Muscle layer of duodenum (tissue), 2 donors: ENCODE results near the gene RECQL5.

Source experiments
- H3K27ac ChIP-seq: one replicate; pipeline ENCODE4 v1.7.0; 2013; ENCODE audit warnings: mild to moderate bottlenecking, low read length
- H3K27me3 ChIP-seq: one replicate; pipeline ENCODE4 v1.7.0; 2013; ENCODE audit warnings: low read depth, mild to moderate bottlenecking, control low read depth, low read length
- H3K36me3 ChIP-seq, 2 donors: one replicate each; pipeline ENCODE4 v1.7.0; 2013; ENCODE audit warnings: low read length in 2 of 2, control low read depth in 1 of 2, mild to moderate bottlenecking in 1 of 2; ENCODE audit not compliant: insufficient read depth in 2 of 2, control insufficient read depth in 1 of 2
- H3K4me1 ChIP-seq, 2 donors: one replicate each; pipeline ENCODE4 v1.7.0; 2013; ENCODE audit warnings: low read length in 2 of 2, mild to moderate bottlenecking in 2 of 2, control low read depth in 1 of 2, moderate library complexity in 1 of 2; ENCODE audit not compliant: insufficient read depth in 2 of 2, control insufficient read depth in 1 of 2
- H3K4me3 ChIP-seq, 2 donors: one replicate each; pipeline ENCODE4 v1.7.0; 2013; ENCODE audit warnings: low read length in 2 of 2, low read depth in 1 of 2, mild to moderate bottlenecking in 1 of 2
- H3K9me3 ChIP-seq, 2 donors: one replicate each; pipeline ENCODE4 v1.7.0; 2013; ENCODE audit warnings: low read length in 2 of 2, control low read depth in 1 of 2, mild to moderate bottlenecking in 1 of 2; ENCODE audit not compliant: control insufficient read depth in 1 of 2
- donor health status: healthy.

The RECQL5 gene

DNA sequence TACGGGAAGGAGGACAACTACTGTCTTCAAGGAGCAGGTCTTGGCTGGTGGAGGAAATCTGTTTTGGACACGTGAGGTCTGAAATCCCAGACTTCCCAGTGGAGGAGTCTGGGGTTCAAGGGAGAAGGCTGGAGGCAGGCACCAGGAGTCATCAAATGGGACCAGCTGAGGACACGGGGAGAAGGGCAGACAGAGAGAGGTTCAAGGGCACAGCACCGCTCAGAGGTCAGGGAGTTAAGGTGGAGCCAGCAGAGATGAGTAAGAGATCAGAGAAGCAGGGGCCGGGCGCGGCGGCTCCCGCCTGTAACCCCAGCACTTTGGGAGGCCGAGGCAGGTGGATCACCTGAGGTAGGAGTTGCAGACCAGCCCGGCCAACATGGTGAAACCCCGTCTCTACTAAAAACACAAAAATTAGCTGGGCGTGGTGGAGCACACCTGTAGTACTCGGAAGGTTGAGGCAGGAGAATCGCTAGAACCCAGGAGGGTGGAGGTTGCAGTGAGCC, 44.1 kb downstream of the RECQL5 start:
- Histone ChIP-seq H3K4me1 (no peaks in the 10 kb centered on the region), H3K9me3 (no peaks in the 10 kb centered on the region), H3K27me3 (no peaks in the 10 kb centered on the region), H3K36me3 (peaks cover 17 to 79% of the 10 kb centered on the region in 2 donors), H3K27ac (no peak overlapping the region), H3K4me3 (no peak overlapping the region)

- H3K4me1 ChIP-seq: no peaks in the 10 kb centered on the region
- no peaks in the 10 kb centered on the region for H3K27me3 ChIP-seq
- no peaks in the 10 kb centered on the region for H3K9me3 ChIP-seq
- no peak overlapping the region for H3K4me3 ChIP-seq
- H3K27ac ChIP-seq: no peak overlapping the region
- H3K36me3 ChIP-seq: peaks cover 13 to 81% of the 10 kb centered on the region in 2 donors
These were observed 44.9 kb downstream of the RECQL5 start for GRCh38 chr17:75622076-75622475.

GRCh38 chr17:75621489-75621888, 45.5 kb downstream of the RECQL5 start:
- Histone ChIP-seq H3K27me3 (no peaks in the 10 kb centered on the region), H3K4me1 (no peaks in the 10 kb centered on the region), H3K9me3 (no peaks in the 10 kb centered on the region), H3K36me3 (peaks cover 11 to 82% of the 10 kb centered on the region in 2 donors), H3K4me3 (no peak overlapping the region), H3K27ac (no peak overlapping the region)

- no peaks in the 10 kb centered on the region for H3K4me1 ChIP-seq
- H3K27ac ChIP-seq: no peak overlapping the region
- H3K36me3 ChIP-seq: peaks cover 3 to 82% of the 10 kb centered on the region in 2 donors
- H3K9me3 ChIP-seq: no peaks in the 10 kb centered on the region
- no peaks in the 10 kb centered on the region for H3K27me3 ChIP-seq
- H3K4me3 ChIP-seq: no peak overlapping the region
These were observed 47.2 kb downstream of the RECQL5 start for GRCh38 chr17:75619506-75620431.

DNA sequence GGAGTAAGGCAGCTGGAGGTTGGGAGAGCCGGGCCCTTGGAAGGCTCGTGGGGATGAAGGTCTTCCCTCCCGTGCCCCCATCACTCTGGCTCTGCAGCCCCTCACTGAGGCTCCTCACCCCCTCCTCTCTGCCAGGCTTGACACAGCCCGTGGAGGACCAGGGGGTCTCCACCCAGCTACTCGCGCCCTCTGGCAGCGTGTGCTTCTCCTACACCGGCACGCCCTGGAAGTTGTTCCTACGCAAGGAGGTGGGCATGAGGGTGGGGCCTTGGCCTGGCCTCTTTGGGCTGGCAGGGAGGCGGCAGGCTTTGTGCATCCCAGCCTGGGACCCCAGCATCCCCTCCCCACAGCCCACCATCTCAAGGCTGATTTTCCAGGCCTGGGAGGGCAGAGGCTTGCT, 49.3 kb downstream of the RECQL5 start:
- Histone ChIP-seq H3K36me3 (peaks cover 3 to 88% of the 10 kb centered on the region in 2 donors), H3K4me3 (no peak overlapping the region), H3K27ac (no peak overlapping the region), H3K4me1 (no peaks in the 10 kb centered on the region), H3K27me3 (no peaks in the 10 kb centered on the region), H3K9me3 (no peaks in the 10 kb centered on the region)

- Histone ChIP-seq H3K27me3 (no peaks in the 10 kb centered on the region), H3K9me3 (no peaks in the 10 kb centered on the region), H3K4me3 (no peak overlapping the region), H3K27ac (no peak overlapping the region), H3K4me1 (no peaks in the 10 kb centered on the region), H3K36me3 (peaks cover 3 to 91% of the 10 kb centered on the region in 2 donors)
These were observed 49.7 kb downstream of the RECQL5 start for GRCh38 chr17:75617218-75617617.

GRCh38 chr17:75616521-75617122, 50.3 kb downstream of the RECQL5 start:
- Histone ChIP-seq H3K36me3 (peaks cover 3 to 91% of the 10 kb centered on the region in 2 donors), H3K4me3 (no peak overlapping the region), H3K9me3 (no peaks in the 10 kb centered on the region), H3K27me3 (no peaks in the 10 kb centered on the region), H3K27ac (no peak overlapping the region), H3K4me1 (no peaks in the 10 kb centered on the region)

DNA sequence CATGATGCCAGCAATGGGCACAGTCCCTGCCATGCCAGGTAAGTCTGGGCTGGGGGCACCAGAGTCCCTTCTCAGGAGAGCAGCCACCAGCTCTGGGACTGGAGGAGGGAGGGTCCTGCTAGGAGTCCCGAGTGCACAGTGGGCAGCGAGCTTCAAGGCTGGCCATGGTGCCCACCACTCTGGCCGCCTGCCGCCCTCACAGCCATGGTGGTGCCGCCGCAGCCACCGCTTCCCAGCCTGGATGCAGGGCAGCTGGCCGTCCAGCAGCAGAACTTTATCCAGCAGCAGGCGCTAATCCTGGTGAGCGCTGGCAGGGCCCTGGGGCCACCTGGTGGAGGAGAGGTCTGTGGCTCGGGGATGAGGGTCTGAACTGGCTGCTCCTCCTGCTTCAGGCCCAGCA, 51.7 kb downstream of the RECQL5 start:
- Histone ChIP-seq H3K27me3 (no peaks in the 10 kb centered on the region), H3K4me3 (no peak overlapping the region), H3K27ac (no peak overlapping the region), H3K4me1 (no peaks in the 10 kb centered on the region), H3K9me3 (no peaks in the 10 kb centered on the region), H3K36me3 (peaks cover 3 to 86% of the 10 kb centered on the region in 2 donors)

- Histone ChIP-seq H3K36me3 (peaks cover 3 to 82% of the 10 kb centered on the region in 2 donors), H3K4me1 (no peaks in the 10 kb centered on the region), H3K4me3 (no peak overlapping the region), H3K9me3 (no peaks in the 10 kb centered on the region), H3K27me3 (no peaks in the 10 kb centered on the region), H3K27ac (no peak overlapping the region)
These were observed 52.2 kb downstream of the RECQL5 start for GRCh38 chr17:75614556-75615270.

DNA sequence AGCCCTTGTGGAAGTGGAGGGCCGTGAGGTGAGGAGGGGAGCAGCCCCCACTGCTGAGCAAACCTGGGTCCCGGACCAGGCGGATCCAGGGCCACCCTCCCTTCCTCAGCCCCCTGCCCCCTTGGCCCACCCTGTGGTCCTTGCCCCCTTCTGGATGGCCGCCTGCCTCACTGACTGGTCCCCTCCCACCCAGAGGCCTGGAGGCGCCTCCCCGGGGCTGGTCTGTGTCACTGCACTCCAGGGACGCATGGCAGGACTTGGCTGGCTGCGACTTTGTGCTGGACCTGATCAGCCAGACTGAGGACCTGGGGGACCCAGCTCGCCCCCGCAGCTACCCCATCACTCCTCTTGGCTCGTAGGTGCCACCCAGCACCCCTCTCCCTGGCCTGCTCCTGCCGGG, 52.9 kb downstream of the RECQL5 start:
- no peaks in the 10 kb centered on the region for H3K9me3 ChIP-seq
- H3K4me1 ChIP-seq: no peaks in the 10 kb centered on the region
- H3K27ac ChIP-seq: no peak overlapping the region
- H3K4me3 ChIP-seq: no peak overlapping the region
- H3K27me3 ChIP-seq: no peaks in the 10 kb centered on the region
- peaks cover under 1 to 75% of the 10 kb centered on the region in 2 donors for H3K36me3 ChIP-seq
